ENCODE results near the gene PFKFB1.

PFKFB1 gene

DNA sequence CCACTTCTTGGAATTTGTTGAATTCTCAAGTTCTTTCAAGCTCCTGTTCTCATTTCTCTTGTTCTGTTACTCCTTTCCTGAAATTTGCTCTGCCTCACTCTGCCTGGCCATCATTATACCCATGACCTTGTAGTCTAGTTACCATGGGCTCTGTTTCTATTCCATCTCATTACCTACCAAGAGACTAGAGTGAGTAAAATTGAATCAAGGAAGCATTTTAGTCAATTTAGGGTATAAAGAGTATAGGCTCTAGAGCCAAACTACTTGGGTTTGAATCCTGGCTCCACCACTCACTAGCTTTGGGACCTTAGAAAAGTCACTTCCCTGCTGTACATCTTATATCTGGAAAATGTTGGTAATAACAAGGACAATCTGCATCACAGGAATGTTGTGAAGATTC, 34.6 kb upstream of the PFKFB1 start:
- DNase-seq (ENCODE audit: low spot score): no peak
- TF ChIP-seq, protein P1, sequence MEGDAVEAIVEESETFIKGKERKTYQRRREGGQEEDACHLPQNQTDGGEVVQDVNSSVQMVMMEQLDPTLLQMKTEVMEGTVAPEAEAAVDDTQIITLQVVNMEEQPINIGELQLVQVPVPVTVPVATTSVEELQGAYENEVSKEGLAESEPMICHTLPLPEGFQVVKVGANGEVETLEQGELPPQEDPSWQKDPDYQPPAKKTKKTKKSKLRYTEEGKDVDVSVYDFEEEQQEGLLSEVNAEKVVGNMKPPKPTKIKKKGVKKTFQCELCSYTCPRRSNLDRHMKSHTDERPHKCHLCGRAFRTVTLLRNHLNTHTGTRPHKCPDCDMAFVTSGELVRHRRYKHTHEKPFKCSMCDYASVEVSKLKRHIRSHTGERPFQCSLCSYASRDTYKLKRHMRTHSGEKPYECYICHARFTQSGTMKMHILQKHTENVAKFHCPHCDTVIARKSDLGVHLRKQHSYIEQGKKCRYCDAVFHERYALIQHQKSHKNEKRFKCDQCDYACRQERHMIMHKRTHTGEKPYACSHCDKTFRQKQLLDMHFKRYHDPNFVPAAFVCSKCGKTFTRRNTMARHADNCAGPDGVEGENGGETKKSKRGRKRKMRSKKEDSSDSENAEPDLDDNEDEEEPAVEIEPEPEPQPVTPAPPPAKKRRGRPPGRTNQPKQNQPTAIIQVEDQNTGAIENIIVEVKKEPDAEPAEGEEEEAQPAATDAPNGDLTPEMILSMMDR (IDR thresholded peaks at IDR 0.05; ENCODE audit: extremely low read depth, missing control alignments): no peak

DNA sequence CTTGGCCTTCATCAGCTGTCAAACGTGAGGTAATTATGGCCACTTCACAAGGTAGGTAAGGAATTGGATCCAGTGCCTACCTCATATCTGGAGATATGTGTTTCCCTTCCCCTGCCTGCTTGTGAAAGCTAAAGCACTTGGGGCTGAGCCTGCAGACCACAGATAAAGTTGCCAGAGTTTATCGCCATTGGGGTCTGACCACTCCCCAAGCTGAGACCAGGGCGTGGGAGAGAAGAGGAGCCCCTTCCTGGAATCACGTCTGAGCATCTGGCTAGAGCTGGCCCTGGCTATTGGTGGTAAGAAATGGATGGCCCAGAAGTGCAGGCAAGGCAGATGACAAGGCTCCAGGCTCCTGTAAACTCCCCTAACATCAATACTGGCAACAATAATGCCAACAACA, 34.1 kb upstream of the PFKFB1 start:
- DNase-seq (ENCODE audit: low spot score): no peak

DNA sequence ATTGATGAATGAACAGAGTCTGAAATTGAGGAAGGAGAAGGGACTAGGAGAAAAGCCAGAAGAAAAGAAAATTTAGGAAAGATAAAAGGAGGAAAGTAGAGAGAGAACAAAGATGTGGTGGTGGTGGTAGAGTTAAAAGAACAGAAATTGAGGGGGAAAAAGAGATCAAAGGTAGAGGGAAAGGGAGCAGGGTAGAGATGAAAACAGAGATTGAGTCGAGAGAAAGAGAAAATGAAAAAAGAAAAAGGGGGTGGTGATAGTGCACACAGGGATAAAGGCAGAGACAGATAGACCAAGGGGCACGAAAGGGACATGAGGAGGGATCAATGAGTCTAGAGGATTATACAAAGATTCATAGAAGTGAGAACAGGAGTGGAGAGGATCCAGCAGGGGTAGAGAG, 32.9 kb upstream of the PFKFB1 start:
- DNase-seq (ENCODE audit: low spot score): no peak
- TF ChIP-seq, protein P1 (IDR thresholded peaks at IDR 0.05; ENCODE audit: extremely low read depth, missing control alignments): no peak

More for the DNA sequence above, 34.1 kb upstream of the PFKFB1 start:
- TF ChIP-seq, protein P1 (IDR thresholded peaks at IDR 0.05; ENCODE audit: extremely low read depth, missing control alignments): no peak

DNA sequence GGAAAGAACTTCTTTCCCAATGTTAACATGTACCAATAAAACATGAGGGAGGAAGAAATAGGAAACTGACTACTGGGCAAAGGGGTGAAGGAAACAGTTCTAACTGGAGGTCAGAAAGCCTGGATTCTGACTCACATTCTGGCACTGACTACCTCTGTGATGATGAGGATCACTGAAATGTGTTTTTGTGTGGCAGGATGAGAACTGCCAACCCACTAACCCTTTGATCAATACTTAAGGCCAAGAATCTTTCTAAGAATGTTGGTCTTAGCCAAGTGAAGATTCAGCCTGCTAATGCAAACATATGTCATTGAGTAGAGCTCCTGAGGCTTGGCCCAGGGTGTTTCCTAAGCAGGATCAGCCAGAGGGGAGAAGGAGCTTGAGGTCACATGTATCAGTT, 32.2 kb upstream of the PFKFB1 start:
- DNase-seq (ENCODE audit: low spot score): no peak
- TF ChIP-seq, protein P1 (IDR thresholded peaks at IDR 0.05; ENCODE audit: extremely low read depth, missing control alignments): no peak

DNA sequence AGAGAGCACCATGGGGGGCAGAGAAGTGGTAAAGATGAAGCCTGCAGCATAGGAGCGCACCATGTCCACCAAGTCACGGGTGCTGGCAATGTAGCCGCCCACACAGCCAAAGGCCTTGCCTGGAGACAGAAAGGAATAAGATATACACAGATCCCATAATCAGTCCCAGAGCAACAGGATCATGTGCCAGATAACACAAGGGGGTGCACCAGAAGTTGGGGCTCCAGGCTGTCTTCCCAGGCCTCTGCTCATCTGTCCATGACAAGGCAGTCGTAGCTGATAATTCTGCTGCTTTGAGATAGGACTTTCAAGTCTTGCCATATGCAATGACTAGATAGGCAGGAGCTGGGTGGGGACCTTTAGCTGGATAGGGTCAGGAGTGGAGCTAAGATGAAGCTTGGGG, 20.9 kb upstream of the PFKFB1 start:
- no peak for DNase-seq (ENCODE audit: low spot score)
- TF ChIP-seq, protein P1 (IDR thresholded peaks at IDR 0.05; ENCODE audit: extremely low read depth, missing control alignments): no peak

DNA sequence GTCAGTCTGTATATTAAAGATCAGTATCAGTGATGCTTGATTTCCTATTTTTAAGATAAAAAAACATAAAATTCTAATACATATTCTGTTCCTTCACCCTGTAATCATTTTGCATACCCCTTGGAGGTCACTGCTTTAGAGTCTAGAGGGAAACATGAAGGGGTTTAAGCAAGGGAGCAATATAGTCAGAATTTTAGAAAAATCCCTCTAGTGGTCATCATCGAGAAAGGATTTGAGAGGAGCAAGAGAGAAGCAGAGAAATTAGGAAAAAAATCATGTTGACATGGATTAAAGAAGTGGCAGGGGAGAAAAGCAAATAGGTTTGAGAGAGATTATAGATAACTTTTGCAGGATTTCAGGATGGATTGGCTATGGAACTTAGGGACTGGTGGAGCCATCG, 17.3 kb upstream of the PFKFB1 start:
- TF ChIP-seq, protein P1 (IDR thresholded peaks at IDR 0.05; ENCODE audit: extremely low read depth, missing control alignments): no peak
- no peak for DNase-seq (ENCODE audit: low spot score)

DNA sequence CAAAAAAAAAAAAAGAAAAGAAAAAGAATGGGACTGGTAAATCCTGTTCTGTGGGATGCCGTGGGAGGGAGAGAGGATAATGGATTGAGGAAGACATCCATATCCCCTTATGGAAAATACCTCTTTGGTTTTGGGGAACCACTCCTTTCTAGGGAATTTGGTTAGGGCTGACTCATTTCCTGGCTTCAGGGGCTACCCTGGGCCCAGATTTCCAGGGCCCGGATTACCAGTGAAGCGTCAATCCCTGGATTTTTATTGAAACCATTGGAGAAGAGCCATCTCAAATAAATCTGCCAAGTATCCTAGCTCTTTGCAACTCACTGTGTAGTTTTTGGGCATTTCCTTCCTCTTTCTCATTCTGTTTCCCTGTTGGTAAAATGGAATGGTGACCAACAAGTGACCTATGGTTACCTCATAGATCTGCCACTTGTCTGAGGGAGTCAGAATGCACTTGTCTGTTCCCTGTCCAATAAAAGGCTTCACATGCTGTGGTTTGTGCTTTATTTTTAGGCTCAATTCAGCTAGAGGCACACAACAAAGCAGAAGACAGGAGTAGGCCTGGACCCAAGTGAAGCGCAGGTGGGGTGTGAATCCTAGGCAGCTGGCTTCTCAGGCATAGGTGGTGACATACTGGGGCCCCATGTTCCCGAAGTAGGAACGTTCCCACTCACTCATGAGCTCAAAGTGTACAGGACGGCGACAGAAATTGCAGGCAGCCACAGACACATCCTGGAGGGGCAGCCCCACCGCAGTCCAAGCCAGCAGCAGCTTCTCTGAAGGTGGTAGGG, 14.8 kb upstream of the PFKFB1 start:
- TF ChIP-seq, protein P1 (IDR thresholded peaks at IDR 0.05; ENCODE audit: extremely low read depth, missing control alignments): no peak
- peak; percentile 6 for DNase-seq (ENCODE audit: low spot score)
